ENCODE measurements around the gene CDNF.
"Not testable (repeated sequence)": the region's sequence is repeated elsewhere in the genome, so short reads cannot be mapped to it uniquely, and the experiment has no call there.

Gene CDNF

GRCh38 chr10:14838582-14839304 lies 906 bp upstream of the CDNF start:
- peak; percentile 8 for DNase-seq

GRCh38 chr10:14837003-14837756 lies 657 bp downstream of the CDNF start:
- DNase-seq, result no peak

- DNase-seq, result no peak
Measured at GRCh38 chr10:14836208-14836607, 1.6 kb downstream of the CDNF start.

GRCh38 chr10:14833106-14833505 lies 4.7 kb downstream of the CDNF start:
- no peak for DNase-seq

- DNase-seq, result no peak
Measured at GRCh38 chr10:14826076-14826829, 11.6 kb downstream of the CDNF start.

GRCh38 chr10:14823966-14824365 lies 13.9 kb downstream of the CDNF start:
- no peak for DNase-seq

GRCh38 chr10:14822879-14823755 lies 14.7 kb downstream of the CDNF start:
- peak; percentile 31 for DNase-seq

- no peak for DNase-seq
Measured at GRCh38 chr10:14821635-14822375, 16.0 kb downstream of the CDNF start.

- no peak for DNase-seq
Measured at GRCh38 chr10:14820775-14821154, 17.1 kb downstream of the CDNF start.

GRCh38 chr10:14820010-14820774 lies 17.6 kb downstream of the CDNF start:
- no peak for DNase-seq

GRCh38 chr10:14816717-14817116 lies 21.1 kb downstream of the CDNF start:
- DNase-seq, result not testable (repeated sequence)

- DNase-seq, result no peak
Measured at GRCh38 chr10:14815681-14816080, 22.2 kb downstream of the CDNF start.

- no peak for DNase-seq
Measured at GRCh38 chr10:14812271-14812670, 25.6 kb downstream of the CDNF start.

- no peak for DNase-seq
Measured at GRCh38 chr10:14810969-14811953, 26.6 kb downstream of the CDNF start.

GRCh38 chr10:14806318-14806717 lies 31.5 kb downstream of the CDNF start:
- DNase-seq, result no peak

- DNase-seq, result no peak
Measured at GRCh38 chr10:14803827-14804226, 34.0 kb downstream of the CDNF start.

GRCh38 chr10:14801723-14802122 lies 36.1 kb downstream of the CDNF start:
- no peak for DNase-seq

GRCh38 chr10:14800397-14800796 lies 37.4 kb downstream of the CDNF start:
- DNase-seq, result no peak

GRCh38 chr10:14798636-14799035 lies 39.2 kb downstream of the CDNF start:
- no peak for DNase-seq

GRCh38 chr10:14787938-14788337 lies 49.9 kb downstream of the CDNF start:
- no peak for DNase-seq

Measured in activated gamma-delta T cell treated with Interleukin-2 at 50 U/mL for 16 hours (primary cell).